Measurements from ENCODE around the gene PAQR7.

The PAQR7 gene, protein sequence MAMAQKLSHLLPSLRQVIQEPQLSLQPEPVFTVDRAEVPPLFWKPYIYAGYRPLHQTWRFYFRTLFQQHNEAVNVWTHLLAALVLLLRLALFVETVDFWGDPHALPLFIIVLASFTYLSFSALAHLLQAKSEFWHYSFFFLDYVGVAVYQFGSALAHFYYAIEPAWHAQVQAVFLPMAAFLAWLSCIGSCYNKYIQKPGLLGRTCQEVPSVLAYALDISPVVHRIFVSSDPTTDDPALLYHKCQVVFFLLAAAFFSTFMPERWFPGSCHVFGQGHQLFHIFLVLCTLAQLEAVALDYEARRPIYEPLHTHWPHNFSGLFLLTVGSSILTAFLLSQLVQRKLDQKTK

GRCh38 chr1:25875154-25875855 lies at the start of gene PAQR7:
PAQR7 (minus strand) TSS chr1:25875708; CDS start chr1:25863839, 11,869 bp downstream.
- no peak for FAIRE-seq

DNA sequence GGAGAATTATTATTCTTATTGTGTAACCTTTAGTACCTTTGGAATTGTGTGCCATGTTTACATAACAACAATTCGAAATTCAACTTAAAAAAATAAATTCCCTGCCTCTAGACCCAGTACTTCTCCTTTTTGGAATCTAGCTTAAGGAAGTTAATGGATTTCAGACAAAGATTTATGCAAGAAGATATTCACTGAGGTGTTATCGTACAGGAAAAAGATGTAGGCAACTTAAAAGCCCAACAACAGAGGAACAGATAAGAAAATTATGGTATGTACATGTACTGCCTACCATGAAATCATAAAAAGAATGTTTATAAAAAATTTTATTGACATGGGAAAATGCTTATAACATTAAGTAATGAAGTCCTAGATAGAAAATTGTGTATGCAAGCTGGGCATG lies 48.9 kb upstream of the PAQR7 start:
- no peak for FAIRE-seq

GRCh38 chr1:25922971-25923552 lies 47.6 kb upstream of the PAQR7 start:
- FAIRE-seq: no peak

- no peak for FAIRE-seq
These were observed 46.8 kb upstream of the PAQR7 start for GRCh38 chr1:25922056-25922970.

GRCh38 chr1:25918615-25919014 lies 43.1 kb upstream of the PAQR7 start:
- no peak for FAIRE-seq

DNA sequence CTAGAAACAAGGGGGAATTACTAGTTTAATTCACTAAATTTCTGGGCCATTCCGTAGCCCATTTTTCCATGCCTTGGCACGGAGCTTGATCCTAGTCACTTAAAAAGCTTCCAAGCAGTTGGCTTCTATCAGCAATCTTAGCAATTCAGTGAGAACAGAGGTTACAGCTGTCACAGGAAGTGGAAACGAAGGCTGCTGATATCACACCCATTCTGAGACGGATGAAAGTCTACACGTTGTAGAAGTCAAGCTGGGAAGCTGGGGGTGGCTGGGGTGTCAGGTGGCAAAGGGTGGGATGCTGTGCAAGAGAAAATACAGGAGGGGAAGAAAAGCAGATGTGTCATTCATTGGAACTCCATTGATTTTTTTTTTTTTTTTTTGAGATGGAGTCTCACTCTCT lies 42.5 kb upstream of the PAQR7 start:
- FAIRE-seq: no peak

DNA sequence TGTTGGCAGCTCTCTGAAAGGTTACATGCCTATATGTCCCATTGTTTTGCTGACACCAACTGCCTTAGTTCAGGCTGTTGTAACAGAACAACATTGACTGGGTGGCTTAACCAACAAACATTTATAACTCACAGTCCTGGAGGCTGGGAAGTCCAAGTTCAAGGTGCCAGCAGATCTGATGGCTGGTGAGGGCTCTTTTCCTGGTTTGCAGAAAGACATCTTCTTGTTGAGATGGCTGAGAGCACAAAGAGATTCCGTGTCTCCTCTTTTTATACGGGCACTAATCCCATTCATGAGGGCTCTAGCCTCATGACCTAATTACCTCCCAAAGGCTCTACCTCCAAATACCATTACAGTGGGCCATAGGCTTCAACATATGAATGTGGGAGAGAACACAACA lies 41.0 kb upstream of the PAQR7 start:
- FAIRE-seq: no peak

- no peak for FAIRE-seq
These were observed 38.8 kb upstream of the PAQR7 start for GRCh38 chr1:25914074-25914995.

GRCh38 chr1:25913206-25913605 lies 37.7 kb upstream of the PAQR7 start:
- FAIRE-seq: no peak

DNA sequence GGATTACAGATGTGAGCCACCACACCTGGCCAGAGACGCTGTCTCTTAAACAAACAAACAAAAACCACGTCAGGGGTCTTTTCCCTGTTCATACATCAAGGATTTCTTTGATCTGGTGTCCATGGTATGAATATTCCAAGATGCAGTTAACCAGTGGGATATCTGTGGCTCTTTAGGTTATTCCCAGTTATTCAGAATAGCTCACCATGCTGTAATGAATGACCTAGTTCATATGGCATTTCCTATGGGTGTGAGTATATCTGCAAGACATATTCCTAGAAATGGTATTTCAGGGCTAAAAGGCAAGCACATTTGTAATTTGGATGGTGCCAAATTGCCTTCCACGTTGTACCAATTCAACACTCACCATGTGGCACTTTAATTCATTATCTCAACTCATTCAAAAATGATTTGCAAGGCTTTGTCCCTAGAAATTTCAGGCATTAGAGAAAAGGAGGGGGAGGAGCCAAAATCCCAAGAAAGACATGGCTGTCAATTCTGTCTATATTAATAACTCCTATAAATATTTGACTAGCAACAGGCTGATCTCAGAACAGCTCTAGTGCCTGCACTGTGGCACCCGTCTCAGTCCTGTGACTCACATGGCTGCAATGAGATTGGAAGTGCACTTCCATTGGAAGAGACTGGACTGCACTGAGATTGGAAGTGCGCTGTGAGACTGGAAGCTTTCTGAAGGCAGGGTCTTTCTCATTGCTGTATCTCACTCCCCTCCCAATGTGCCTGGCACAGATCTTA lies 36.7 kb upstream of the PAQR7 start:
- no peak for FAIRE-seq

DNA sequence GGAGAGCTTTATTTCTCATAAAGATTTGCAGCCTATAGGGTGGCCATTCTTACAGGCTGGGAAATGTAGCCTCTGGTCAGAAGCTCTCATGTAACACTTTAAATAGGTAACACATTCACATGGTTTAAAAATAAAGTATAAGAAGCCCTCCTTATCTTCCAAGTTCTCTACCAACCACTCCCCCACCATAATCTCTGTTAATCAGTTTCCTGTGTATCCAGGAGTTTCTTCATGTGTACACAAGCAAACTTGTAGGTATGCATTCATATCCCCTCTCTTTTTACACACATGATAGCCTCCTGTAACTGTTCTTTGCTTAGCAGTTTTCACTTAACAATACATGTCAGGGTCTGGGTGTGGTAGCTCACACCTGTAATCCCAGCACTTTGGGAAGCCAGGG lies 35.7 kb upstream of the PAQR7 start:
- no peak for FAIRE-seq

DNA sequence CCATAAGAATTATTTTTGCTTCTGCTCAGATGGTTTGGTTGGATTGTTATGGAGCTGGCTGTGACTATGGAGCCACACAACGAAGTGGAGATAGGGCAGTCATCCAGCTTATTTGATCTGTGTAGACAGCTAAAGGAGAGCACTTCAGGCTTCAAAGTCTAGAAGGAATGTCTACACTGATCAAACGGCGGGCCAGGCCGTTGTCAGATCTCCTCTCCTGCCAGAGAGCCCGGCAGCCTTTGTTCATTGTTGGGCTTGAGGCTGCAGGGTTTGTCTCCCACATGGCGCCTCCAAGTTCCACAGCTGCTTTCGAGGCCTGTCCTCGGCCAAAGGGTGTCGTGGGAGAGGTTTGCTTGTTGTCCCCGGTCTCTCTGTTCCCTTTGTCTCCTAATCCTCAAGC lies 33.5 kb upstream of the PAQR7 start:
- FAIRE-seq: no peak

DNA sequence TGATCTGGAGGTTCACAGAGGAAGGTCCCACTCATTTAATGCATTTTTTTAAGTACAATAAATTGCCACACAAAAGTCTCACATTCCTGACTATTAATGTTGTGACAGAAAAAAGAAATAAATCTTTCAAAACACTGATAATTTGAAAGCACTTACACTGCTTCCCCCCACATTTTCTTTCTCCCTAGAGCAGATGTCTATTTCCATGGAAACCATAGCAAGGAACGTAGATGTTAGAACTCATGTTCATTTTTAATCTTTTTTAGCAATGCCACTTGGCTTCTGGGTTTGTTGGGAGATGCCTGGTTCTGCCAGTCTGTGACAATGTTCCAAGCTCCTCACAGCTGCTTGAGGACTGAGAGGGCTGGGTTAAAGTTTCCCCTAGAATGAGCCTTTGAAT lies 32.7 kb upstream of the PAQR7 start:
- no peak for FAIRE-seq

- FAIRE-seq: no peak
These were observed 32.1 kb upstream of the PAQR7 start for GRCh38 chr1:25907601-25908000.

GRCh38 chr1:25906644-25907300 lies 31.3 kb upstream of the PAQR7 start:
- no peak for FAIRE-seq

GRCh38 chr1:25905680-25906643 lies 30.5 kb upstream of the PAQR7 start, which contains the start of gene STMN1:
STMN1 (minus strand) TSS chr1:25906419; CDS start chr1:25904676, 1,743 bp downstream.
- FAIRE-seq: no peak

GRCh38 chr1:25904943-25905679 lies 29.6 kb upstream of the PAQR7 start:
- no peak for FAIRE-seq

- no peak for FAIRE-seq
These were observed 28.5 kb upstream of the PAQR7 start for GRCh38 chr1:25903986-25904385.
